GM23338 (cell line): ENCODE results near the gene CD1E. TPM values are rescaled to one million over a fixed set of nuclear protein-coding genes. Genes with fewer than 3 reads are reported as not detected.
"Not testable (repeated sequence)": the region's sequence is repeated elsewhere in the genome, so short reads cannot be mapped to it uniquely, and the experiment has no call there.

Experiments used
- ATAC-seq: fragments of 200-7000 bp; cut with Tn5 transposase; 3 replicates; pipeline ENCODE4 v1.9.1; 2020
- DNase-seq: peaks from one replicate; pipeline ENCODE4 v3.0.0-alpha.2; 2015; ENCODE audit warnings: low spot score
- H2AFZ ChIP-seq: fragments of 200-600 bp; sonication (generic); 2 replicates; pipeline ENCODE4 v1.8.0; 2016; ENCODE audit warnings: antibody characterized with exemption, mild to moderate bottlenecking, moderate library complexity
- H3F3A ChIP-seq: fragments of 200-600 bp; sonication (generic); replicated peaks from 2 replicates; pipeline ENCODE4 v1.8.0; 2017; ENCODE audit warnings: antibody characterized with exemption, mixed run types, low read depth
- H3K27ac ChIP-seq: fragments of 200-600 bp; sonication (generic); 2 replicates; pipeline ENCODE4 v1.6.1; 2016; ENCODE audit warnings: low read depth
- H3K27me3 ChIP-seq: fragments of 200-600 bp; sonication (generic); 2 replicates; pipeline ENCODE4 v1.8.0; 2016; ENCODE audit warnings: mild to moderate bottlenecking, mixed run types, moderate library complexity; ENCODE audit not compliant: insufficient read depth
- H3K36me3 ChIP-seq: fragments of 200-600 bp; sonication (generic); 2 replicates; pipeline ENCODE4 v1.8.0; 2016; ENCODE audit warnings: mild to moderate bottlenecking; ENCODE audit not compliant: insufficient read depth
- H3K4me1 ChIP-seq: fragments of 200-600 bp; sonication (generic); 2 replicates; pipeline ENCODE4 v1.8.0; 2016; ENCODE audit warnings: mild to moderate bottlenecking, moderate library complexity; ENCODE audit not compliant: insufficient read depth
- H3K4me2 ChIP-seq: fragments of 200-600 bp; sonication (generic); 2 replicates; pipeline ENCODE4 v1.7.1; 2017; ENCODE audit warnings: mixed run types
- H3K4me3 ChIP-seq: fragments of 200-600 bp; sonication (generic); 2 replicates; pipeline ENCODE4 v1.6.1; 2016; ENCODE audit warnings: mixed run types
- H3K79me2 ChIP-seq: fragments of 200-600 bp; sonication (generic); replicated peaks from 2 replicates; pipeline ENCODE4 v1.8.0; 2017; ENCODE audit warnings: mild to moderate bottlenecking; ENCODE audit not compliant: insufficient read depth
- H3K9me2 ChIP-seq: fragments of 200-600 bp; sonication (generic); 2 replicates; pipeline ENCODE4 v1.8.0; 2017; ENCODE audit not compliant: insufficient read depth
- H4K20me1 ChIP-seq: fragments of 200-600 bp; sonication (generic); replicated peaks from 2 replicates; pipeline ENCODE4 v1.8.0; 2017; ENCODE audit warnings: mild to moderate bottlenecking; ENCODE audit not compliant: insufficient read depth
- H3K27ac Mint-ChIP-seq: 2 replicates; pipeline ENCODE4 v1.8.0; 2020; ENCODE audit warnings: inconsistent platforms, mild to moderate bottlenecking, moderate library complexity, mixed read lengths
- H3K27me3 Mint-ChIP-seq: 3 replicates; pipeline ENCODE4 v1.8.0; 2022; ENCODE audit warnings: low read depth, mild to moderate bottlenecking, moderate library complexity, mixed read lengths, inconsistent platforms; ENCODE audit not compliant: insufficient read depth, poor library complexity
- H3K36me3 Mint-ChIP-seq: 3 replicates; pipeline ENCODE4 v1.8.0; 2021; ENCODE audit warnings: low read depth, mild to moderate bottlenecking, inconsistent platforms, moderate library complexity, mixed read lengths
- H3K4me1 Mint-ChIP-seq: 3 replicates; pipeline ENCODE4 v1.8.0; 2020; ENCODE audit warnings: mild to moderate bottlenecking, inconsistent platforms, mixed read lengths
- H3K4me3 Mint-ChIP-seq: 3 replicates; pipeline ENCODE4 v1.8.0; 2021; ENCODE audit warnings: moderate library complexity, mild to moderate bottlenecking, inconsistent platforms, mixed read lengths
- H3K9me3 Mint-ChIP-seq: 3 replicates; pipeline ENCODE4 v1.8.0; 2020; ENCODE audit warnings: moderate library complexity, mild to moderate bottlenecking, inconsistent platforms, mixed read lengths
- CREB1 ChIP-seq: fragments of 250-450 bp; sonication (Bioruptor Pico); IDR thresholded peaks from 2 replicates; pipeline ENCODE4 v1.5.0; 2020; ENCODE audit warnings: low read depth, mild to moderate bottlenecking, moderate library complexity
- EZH2phosphoT487 ChIP-seq: fragments of 200-600 bp; sonication (generic); IDR thresholded peaks from one replicate; pipeline ENCODE4 v1.8.1; 2018; ENCODE audit warnings: antibody characterized with exemption; ENCODE audit not compliant: unreplicated experiment
- NANOG ChIP-seq: IDR thresholded peaks from 2 replicates; pipeline ENCODE4 v1.6.1; 2016; ENCODE audit warnings: antibody characterized with exemption, borderline replicate concordance
- POLR2AphosphoS5 ChIP-seq: IDR thresholded peaks from 2 replicates; pipeline ENCODE4 v1.6.1; 2016; ENCODE audit warnings: antibody characterized with exemption, low read depth
- STAT1 ChIP-seq: IDR thresholded peaks from one replicate; pipeline ENCODE4 v1.6.1; 2016; ENCODE audit warnings: antibody characterized with exemption; ENCODE audit not compliant: unreplicated experiment
- ZNF114 ChIP-seq: fragments of 250-450 bp; sonication (Bioruptor Pico); IDR thresholded peaks from 2 replicates; pipeline ENCODE4 v1.5.0; 2020; ENCODE audit warnings: mild to moderate bottlenecking, moderate library complexity
- ZNF331 ChIP-seq: fragments of 250-450 bp; sonication (Bioruptor Pico); IDR thresholded peaks from 2 replicates; pipeline ENCODE4 v1.5.0; 2020; ENCODE audit warnings: low read depth, mild to moderate bottlenecking, moderate library complexity
- polyA plus RNA-seq: library from polyadenylated mRNA; unstranded; fragments of >200 nt; fragmentation: Nextera tagmentation; extraction: Ambion mirVana; gene quantifications from 2 replicates; pipeline ENCODE4 v1.2.1, GENCODE V29; 2016
- total RNA-seq: library from RNA; depleted of rRNA; stranded (reverse); fragments of >200 nt; shearing (Covaris generic); gene quantifications from 2 replicates; pipeline ENCODE4 v1.2.3, GENCODE V29; 2014
- TF ChIP-seq, protein P1 (sequence below), 2 experiments: fragments of 200-600 bp in 1 of 2; sonication (generic) in 1 of 2; conservative IDR thresholded peaks; 2 replicates each; pipeline versions ENCODE4 v1.5.1 to v1.6.1; 2016 to 2017; ENCODE audit warnings: antibody characterized with exemption in 2 of 2, low read depth in 2 of 2, mild to moderate bottlenecking in 2 of 2, moderate library complexity in 1 of 2
- TF ChIP-seq, protein P2 (sequence below): IDR thresholded peaks from 2 replicates; pipeline ENCODE4 v1.6.1; 2016; ENCODE audit warnings: antibody characterized with exemption

The CD1E gene
- total and polyA plus RNA-seq, 2 experiments from 2014 or later: not detected

DNA sequence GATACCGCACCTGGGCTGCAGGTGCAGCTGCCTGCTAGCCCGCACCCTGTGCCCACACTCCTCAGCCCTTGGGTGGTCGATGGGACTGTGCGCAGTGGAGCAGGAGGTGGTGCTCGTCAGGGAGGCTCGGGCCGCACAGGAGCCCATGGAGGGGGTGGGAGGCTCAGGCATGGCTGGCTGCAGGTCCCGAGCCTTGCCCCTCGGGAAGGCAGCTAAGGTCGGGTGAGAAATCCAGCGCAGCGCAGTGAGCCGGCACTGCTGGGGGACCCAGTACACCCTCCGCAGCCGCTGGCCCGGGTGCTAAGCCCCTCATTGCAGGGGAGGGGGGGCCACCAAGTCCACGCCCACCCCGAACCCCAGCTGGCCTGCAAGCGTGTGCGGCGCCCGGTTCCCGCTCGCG lies 20.4 kb downstream of the CD1E start:
- H2AFZ ChIP-seq, ATAC-seq, H3K9me3 Mint-ChIP-seq, H3K27ac ChIP-seq, H3K36me3 ChIP-seq, H3K27me3 Mint-ChIP-seq, H3K4me3 ChIP-seq, H3K4me2 ChIP-seq, H3K4me3 Mint-ChIP-seq, H3F3A ChIP-seq, H3K4me1 ChIP-seq, H3K36me3 Mint-ChIP-seq, H3K9me2 ChIP-seq, H3K27ac Mint-ChIP-seq, H3K79me2 ChIP-seq, H3K4me1 Mint-ChIP-seq, DNase-seq, H4K20me1 ChIP-seq, H3K27me3 ChIP-seq: not testable (repeated sequence)

- Histone ChIP-seq H3K4me1 (no peaks in the 10 kb centered on the region), H3K27ac (no peak overlapping the region), H3K9me2 (no peaks in the 10 kb centered on the region), H3K36me3 (no peaks in the 10 kb centered on the region), H3K4me3 (no peak overlapping the region), H3K27me3 (no peaks in the 10 kb centered on the region), H3K4me2 (no peak overlapping the region), H2AFZ (no peak overlapping the region), H3K79me2 (no peaks in the 10 kb centered on the region), H3F3A (no peaks in the 10 kb centered on the region), H4K20me1 (no peaks in the 10 kb centered on the region)
- TF ChIP-seq EZH2phosphoT487 (no peak), ZNF331 (no peak), CREB1 (CRISPR knock-in tag) (no peak), STAT1 (no peak), ZNF114 (CRISPR knock-in tag) (no peak), NANOG (no peak), POLR2AphosphoS5 (no peak)
- TF ChIP-seq, protein P1, sequence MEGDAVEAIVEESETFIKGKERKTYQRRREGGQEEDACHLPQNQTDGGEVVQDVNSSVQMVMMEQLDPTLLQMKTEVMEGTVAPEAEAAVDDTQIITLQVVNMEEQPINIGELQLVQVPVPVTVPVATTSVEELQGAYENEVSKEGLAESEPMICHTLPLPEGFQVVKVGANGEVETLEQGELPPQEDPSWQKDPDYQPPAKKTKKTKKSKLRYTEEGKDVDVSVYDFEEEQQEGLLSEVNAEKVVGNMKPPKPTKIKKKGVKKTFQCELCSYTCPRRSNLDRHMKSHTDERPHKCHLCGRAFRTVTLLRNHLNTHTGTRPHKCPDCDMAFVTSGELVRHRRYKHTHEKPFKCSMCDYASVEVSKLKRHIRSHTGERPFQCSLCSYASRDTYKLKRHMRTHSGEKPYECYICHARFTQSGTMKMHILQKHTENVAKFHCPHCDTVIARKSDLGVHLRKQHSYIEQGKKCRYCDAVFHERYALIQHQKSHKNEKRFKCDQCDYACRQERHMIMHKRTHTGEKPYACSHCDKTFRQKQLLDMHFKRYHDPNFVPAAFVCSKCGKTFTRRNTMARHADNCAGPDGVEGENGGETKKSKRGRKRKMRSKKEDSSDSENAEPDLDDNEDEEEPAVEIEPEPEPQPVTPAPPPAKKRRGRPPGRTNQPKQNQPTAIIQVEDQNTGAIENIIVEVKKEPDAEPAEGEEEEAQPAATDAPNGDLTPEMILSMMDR (conservative IDR thresholded peaks at IDR 0.05; ENCODE audit: low read depth in 2 of 2): no peak
- H3K36me3 Mint-ChIP-seq: no peaks in the 10 kb centered on the region
- peaks cover 3% of the 10 kb centered on the region for H3K27me3 Mint-ChIP-seq
- H3K27ac Mint-ChIP-seq: no peak overlapping the region
- ATAC-seq (no peak), DNase-seq (no peak)
- H3K4me1 Mint-ChIP-seq: no peaks in the 10 kb centered on the region
- H3K4me3 Mint-ChIP-seq: no peak overlapping the region
- no peaks in the 10 kb centered on the region for H3K9me3 Mint-ChIP-seq
Measured at GRCh38 chr1:158374860-158375259, 21.2 kb downstream of the CD1E start.

DNA sequence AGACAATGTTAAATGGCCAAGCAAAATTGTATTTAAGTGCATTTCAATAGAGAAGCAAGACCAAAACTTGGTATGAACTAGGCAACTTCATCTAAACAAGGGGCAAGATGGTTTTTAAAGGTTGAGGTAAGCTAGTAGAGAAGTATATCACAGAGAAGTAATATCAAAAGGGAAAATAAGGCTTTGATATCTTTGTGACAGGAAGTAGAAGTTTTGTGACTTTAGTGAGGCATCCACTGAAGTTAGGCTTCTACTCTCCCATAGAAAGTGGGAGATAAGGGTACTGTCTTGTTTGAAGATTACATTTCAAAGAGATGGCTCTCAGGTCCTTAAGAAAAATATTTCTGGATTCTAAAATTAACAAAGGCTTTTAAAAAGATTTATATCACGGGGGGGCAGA lies 36.6 kb downstream of the CD1E start:
- H3K27me3 ChIP-seq: no peaks in the 10 kb centered on the region
- no peaks in the 10 kb centered on the region for H3K79me2 ChIP-seq
- H3K27ac Mint-ChIP-seq: no peak overlapping the region
- H3F3A ChIP-seq: no peaks in the 10 kb centered on the region
- H3K4me1 Mint-ChIP-seq: peaks cover under 1% of the 10 kb centered on the region; the same call in 1 of the 3 replicates
- no peaks in the 10 kb centered on the region for H3K36me3 ChIP-seq
- no peak overlapping the region for H3K4me3 Mint-ChIP-seq
- no peaks in the 10 kb centered on the region for H4K20me1 ChIP-seq
- no peaks in the 10 kb centered on the region; the same call in 2 of the 3 replicates for H3K9me3 Mint-ChIP-seq
- H2AFZ ChIP-seq: peak overlapping the region; percentile 24; the same call in 1 of the 2 replicates
- no peak for TF ChIP-seq EZH2phosphoT487
- TF ChIP-seq ZNF114 (CRISPR knock-in tag): no peak
- no peak for TF ChIP-seq ZNF331
- TF ChIP-seq, protein P2, sequence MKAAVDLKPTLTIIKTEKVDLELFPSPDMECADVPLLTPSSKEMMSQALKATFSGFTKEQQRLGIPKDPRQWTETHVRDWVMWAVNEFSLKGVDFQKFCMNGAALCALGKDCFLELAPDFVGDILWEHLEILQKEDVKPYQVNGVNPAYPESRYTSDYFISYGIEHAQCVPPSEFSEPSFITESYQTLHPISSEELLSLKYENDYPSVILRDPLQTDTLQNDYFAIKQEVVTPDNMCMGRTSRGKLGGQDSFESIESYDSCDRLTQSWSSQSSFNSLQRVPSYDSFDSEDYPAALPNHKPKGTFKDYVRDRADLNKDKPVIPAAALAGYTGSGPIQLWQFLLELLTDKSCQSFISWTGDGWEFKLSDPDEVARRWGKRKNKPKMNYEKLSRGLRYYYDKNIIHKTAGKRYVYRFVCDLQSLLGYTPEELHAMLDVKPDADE: no peak
- TF ChIP-seq, protein P1 (conservative IDR thresholded peaks at IDR 0.05; ENCODE audit: low read depth in 2 of 2): no peak
- no peaks in the 10 kb centered on the region for H3K36me3 Mint-ChIP-seq
- ATAC-seq (no peak), DNase-seq (no peak)
- no peak overlapping the region for H3K4me2 ChIP-seq
- H3K27me3 Mint-ChIP-seq: no peaks in the 10 kb centered on the region
- H3K4me3 ChIP-seq: no peak overlapping the region
- no peaks in the 10 kb centered on the region for H3K9me2 ChIP-seq
- H3K27ac ChIP-seq: no peak overlapping the region
- H3K4me1 ChIP-seq: no peaks in the 10 kb centered on the region
